HepG2 (cell line): ENCODE data around the gene KLHL3. TPM values are rescaled to one million over a fixed set of nuclear protein-coding genes. Genes with fewer than 3 reads are reported as not detected.

Source experiments
- AGO2 ChIP-seq: fragments of 200-400 bp; formaldehyde crosslinking; optimal IDR thresholded peaks from 2 replicates; pipeline ENCODE3; 2017; ENCODE audit warnings: mild to moderate bottlenecking, low read depth, low read length, moderate library complexity
- DR1 ChIP-seq: sonication (generic); formaldehyde crosslinking; IDR thresholded peaks from 2 replicates; pipeline ENCODE4 v1.8.0; 2021; ENCODE audit warnings: mild to moderate bottlenecking, missing genetic modification reagents, inconsistent platforms
- FOXA3 ChIP-seq: IDR thresholded peaks from 2 replicates; pipeline ENCODE4 v1.6.1; 2016; ENCODE audit warnings: missing genetic modification reagents, missing compliant biosample characterization
- GPN1 ChIP-seq: sonication (generic); formaldehyde crosslinking; IDR thresholded peaks from 2 replicates; pipeline ENCODE4 v1.5.1; 2020; ENCODE audit warnings: missing genetic modification reagents, borderline replicate concordance
- HNRNPK ChIP-seq: fragments of 200-400 bp; formaldehyde crosslinking; IDR thresholded peaks from 2 replicates; pipeline ENCODE4 v1.6.1; 2018; ENCODE audit warnings: low read length, low read depth, moderate library complexity, mild to moderate bottlenecking; ENCODE audit not compliant: poor library complexity, severe bottlenecking
- HNRNPL ChIP-seq: fragments of 200-400 bp; formaldehyde crosslinking; IDR thresholded peaks from 2 replicates; pipeline ENCODE4 v1.6.1; 2017; ENCODE audit warnings: mild to moderate bottlenecking, low read depth, low read length
- JUN ChIP-seq: sonication (generic); formaldehyde crosslinking; IDR thresholded peaks from 2 replicates; pipeline ENCODE4 v1.4.0; 2020; ENCODE audit warnings: mild to moderate bottlenecking, missing genetic modification reagents
- NR2F1 ChIP-seq, 2 experiments: fragments of 450-650 bp in 1 of 2; formaldehyde crosslinking in 1 of 2; IDR thresholded peaks; 2 replicates each; pipeline versions ENCODE4 v1.5.0 to v1.6.1; 2016 to 2020; ENCODE audit warnings: mild to moderate bottlenecking in 1 of 2, missing compliant biosample characterization in 1 of 2, missing genetic modification reagents in 1 of 2, moderate library complexity in 1 of 2
- NR2F6 ChIP-seq, 2 experiments: IDR thresholded peaks; 2 replicates each; pipeline ENCODE4 v1.6.1; 2016; ENCODE audit warnings: antibody characterized with exemption in 1 of 2, mild to moderate bottlenecking in 1 of 2
- PITX1 ChIP-seq: sonication (generic); formaldehyde crosslinking; IDR thresholded peaks from 2 replicates; pipeline ENCODE4 v1.5.1; 2020; ENCODE audit warnings: mild to moderate bottlenecking, missing genetic modification reagents
- RXRB ChIP-seq: IDR thresholded peaks from 2 replicates; pipeline ENCODE4 v1.6.1; 2016; ENCODE audit warnings: borderline replicate concordance, missing genetic modification reagents, missing compliant biosample characterization
- SIX1 ChIP-seq: sonication (generic); formaldehyde crosslinking; IDR thresholded peaks from 2 replicates; pipeline ENCODE4 v1.4.0; 2020; ENCODE audit warnings: missing genetic modification reagents, borderline replicate concordance
- SMARCE1 ChIP-seq: fragments of 450-650 bp; IDR thresholded peaks from 2 replicates; pipeline ENCODE4 v1.6.1; 2017; ENCODE audit warnings: borderline replicate concordance
- SRF ChIP-seq: IDR thresholded peaks from 2 replicates; pipeline ENCODE4 v1.6.1; 2011; ENCODE audit warnings: mild to moderate bottlenecking, low read depth, low read length, moderate library complexity
- ZBTB34 ChIP-seq: sonication (generic); formaldehyde crosslinking; IDR thresholded peaks from 2 replicates; pipeline ENCODE4 v1.8.0; 2022; ENCODE audit warnings: mild to moderate bottlenecking, missing genetic modification reagents
- ZC3H13 ChIP-seq: sonication (generic); formaldehyde crosslinking; IDR thresholded peaks from 2 replicates; pipeline ENCODE4 v1.8.1; 2023; ENCODE audit warnings: mild to moderate bottlenecking, missing genetic modification reagents, moderate library complexity
- ZEB1 ChIP-seq: IDR thresholded peaks from 2 replicates; pipeline ENCODE4 v1.6.1; 2012; ENCODE audit warnings: mild to moderate bottlenecking, low read depth, inconsistent platforms; ENCODE audit not compliant: insufficient replicate concordance
- ZFP36 ChIP-seq: fragments of 150-350 bp; IDR thresholded peaks from 2 replicates; pipeline ENCODE4 v1.6.1; 2018; ENCODE audit warnings: borderline replicate concordance, low read length, low read depth; ENCODE audit not compliant: partially characterized antibody
- ZNF121 ChIP-seq: sonication (generic); formaldehyde crosslinking; IDR thresholded peaks from 2 replicates; pipeline ENCODE4 v1.5.0; 2020; ENCODE audit warnings: mild to moderate bottlenecking, missing genetic modification reagents
- ZNF136 ChIP-seq: sonication (generic); formaldehyde crosslinking; IDR thresholded peaks from 2 replicates; pipeline ENCODE4 v1.8.1; 2022; ENCODE audit warnings: low read depth, mild to moderate bottlenecking, moderate library complexity, missing genetic modification reagents
- ZNF20 ChIP-seq: sonication (generic); formaldehyde crosslinking; IDR thresholded peaks from 2 replicates; pipeline ENCODE4 v1.4.0; 2020; ENCODE audit warnings: mild to moderate bottlenecking, moderate library complexity, missing genetic modification reagents
- ZNF263 ChIP-seq: sonication (generic); formaldehyde crosslinking; IDR thresholded peaks from 2 replicates; pipeline ENCODE4 v1.4.0; 2020; ENCODE audit warnings: missing genetic modification reagents
- ZNF33B ChIP-seq: sonication (generic); formaldehyde crosslinking; IDR thresholded peaks from 2 replicates; pipeline ENCODE4 v1.5.1; 2020; ENCODE audit warnings: mild to moderate bottlenecking, missing genetic modification reagents
- ZNF563 ChIP-seq: sonication (generic); formaldehyde crosslinking; IDR thresholded peaks from 2 replicates; pipeline ENCODE4 v1.8.0; 2022; ENCODE audit warnings: mild to moderate bottlenecking, moderate library complexity, missing genetic modification reagents
- ZNF607 ChIP-seq: sonication (generic); formaldehyde crosslinking; IDR thresholded peaks from 2 replicates; pipeline ENCODE4 v1.5.1; 2020; ENCODE audit warnings: missing genetic modification reagents, mild to moderate bottlenecking, borderline replicate concordance
- ZNF709 ChIP-seq: sonication (generic); formaldehyde crosslinking; IDR thresholded peaks from 2 replicates; pipeline ENCODE4 v1.5.0; 2020; ENCODE audit warnings: mild to moderate bottlenecking, missing genetic modification reagents
- polyA plus RNA-seq, 8 experiments: library from polyadenylated mRNA; depleted of rRNA in 3 of 8; stranded (reverse) in 7 of 8; unstranded in 1 of 8; fragments of >200 nt; fragmentation: Illumina TruSeq in 4 of 8; extraction: Trizol in 4 of 8; gene quantifications; 2 replicates each; pipeline versions ENCODE4 v1.2.1 to v1.2.3, GENCODE V29; 2011 to 2016; ENCODE audit warnings: low read depth in 4 of 8, missing spikeins in 1 of 8, mixed read lengths in 1 of 8; ENCODE audit not compliant: insufficient read depth in 1 of 8
- total RNA-seq, 5 experiments: library from RNA; depleted of rRNA; stranded (reverse); fragments of >200 nt; fragmentation: Illumina TruSeq; extraction: Trizol; gene quantifications; 2 replicates each; pipeline ENCODE4 v1.2.3, GENCODE V29; 2016; ENCODE audit warnings: low read depth in 1 of 5
- TF ChIP-seq, protein P1 (sequence below): sonication (generic); formaldehyde crosslinking; IDR thresholded peaks from 2 replicates; pipeline ENCODE4 v1.4.0; 2020; ENCODE audit warnings: low read depth, mild to moderate bottlenecking, missing genetic modification reagents
- TF ChIP-seq, protein P2 (sequence below): sonication (generic); formaldehyde crosslinking; IDR thresholded peaks from 2 replicates; pipeline ENCODE4 v1.5.0; 2020; ENCODE audit warnings: missing genetic modification reagents

Gene KLHL3
- total and polyA plus RNA-seq, 2 of the 13 experiments (the other 11 are each of a cell fraction or from before 2014, with no cell fraction given), result 0.02 to 0.08 TPM

- TF ChIP-seq RXRB (no peak), ZBTB34 (CRISPR knock-in tag) (peak; percentile 64; the same call in 1 of the 2 replicates), ZNF563 (peak; percentile 53; the same call in 1 of the 2 replicates), HNRNPK (no peak), ZNF121 (CRISPR knock-in tag) (0 out of 2 replicates have a peak, but pooled peaks have one; percentile 27), ZNF607 (CRISPR knock-in tag) (peak; percentile 86; the same call in 1 of the 2 replicates), JUN (CRISPR knock-in tag) (peak; percentile 8; the same call in 1 of the 2 replicates), NR2F6 (IDR thresholded peaks at IDR 0.05) (no peak), NR2F6 (CRISPR knock-in tag; IDR thresholded peaks at IDR 0.05) (no peak), ZNF33B (CRISPR knock-in tag) (no peak), ZNF709 (CRISPR knock-in tag) (peak; percentile 61; the same call in 1 of the 2 replicates), AGO2 (peak; percentile 97), ZFP36 (no peak), PITX1 (CRISPR knock-in tag) (no peak), SIX1 (no peak), ZNF263 (CRISPR knock-in tag) (0 out of 2 replicates have a peak, but pooled peaks have one; percentile 9), ZC3H13 (CRISPR knock-in tag) (0 out of 2 replicates have a peak, but pooled peaks have one; percentile 1), SMARCE1 (no peak), NR2F1 (CRISPR knock-in tag; IDR thresholded peaks at IDR 0.05) (no peak), SRF (no peak), ZNF136 (CRISPR knock-in tag) (no peak), GPN1 (0 out of 2 replicates have a peak, but pooled peaks have one; percentile 28), ZNF20 (CRISPR knock-in tag) (peak; percentile 39; the same call in 1 of the 2 replicates), ZEB1 (peak; percentile 19), FOXA3 (CRISPR knock-in tag) (no peak), DR1 (no peak), HNRNPL (peak; percentile 8; the same call in 1 of the 2 replicates)
- TF ChIP-seq, protein P1, sequence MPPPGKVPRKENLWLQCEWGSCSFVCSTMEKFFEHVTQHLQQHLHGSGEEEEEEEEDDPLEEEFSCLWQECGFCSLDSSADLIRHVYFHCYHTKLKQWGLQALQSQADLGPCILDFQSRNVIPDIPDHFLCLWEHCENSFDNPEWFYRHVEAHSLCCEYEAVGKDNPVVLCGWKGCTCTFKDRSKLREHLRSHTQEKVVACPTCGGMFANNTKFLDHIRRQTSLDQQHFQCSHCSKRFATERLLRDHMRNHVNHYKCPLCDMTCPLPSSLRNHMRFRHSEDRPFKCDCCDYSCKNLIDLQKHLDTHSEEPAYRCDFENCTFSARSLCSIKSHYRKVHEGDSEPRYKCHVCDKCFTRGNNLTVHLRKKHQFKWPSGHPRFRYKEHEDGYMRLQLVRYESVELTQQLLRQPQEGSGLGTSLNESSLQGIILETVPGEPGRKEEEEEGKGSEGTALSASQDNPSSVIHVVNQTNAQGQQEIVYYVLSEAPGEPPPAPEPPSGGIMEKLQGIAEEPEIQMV (CRISPR knock-in tag), result no peak
- TF ChIP-seq, protein P2, sequence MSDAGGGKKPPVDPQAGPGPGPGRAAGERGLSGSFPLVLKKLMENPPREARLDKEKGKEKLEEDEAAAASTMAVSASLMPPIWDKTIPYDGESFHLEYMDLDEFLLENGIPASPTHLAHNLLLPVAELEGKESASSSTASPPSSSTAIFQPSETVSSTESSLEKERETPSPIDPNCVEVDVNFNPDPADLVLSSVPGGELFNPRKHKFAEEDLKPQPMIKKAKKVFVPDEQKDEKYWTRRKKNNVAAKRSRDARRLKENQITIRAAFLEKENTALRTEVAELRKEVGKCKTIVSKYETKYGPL (CRISPR knock-in tag), result 0 out of 2 replicates have a peak, but pooled peaks have one; percentile 9
These were observed 17.9 kb upstream of the KLHL3 start (continued) for GRCh38 chr5:137753691-137754187.
